ENCODE data around the gene CEP131.

DNA sequence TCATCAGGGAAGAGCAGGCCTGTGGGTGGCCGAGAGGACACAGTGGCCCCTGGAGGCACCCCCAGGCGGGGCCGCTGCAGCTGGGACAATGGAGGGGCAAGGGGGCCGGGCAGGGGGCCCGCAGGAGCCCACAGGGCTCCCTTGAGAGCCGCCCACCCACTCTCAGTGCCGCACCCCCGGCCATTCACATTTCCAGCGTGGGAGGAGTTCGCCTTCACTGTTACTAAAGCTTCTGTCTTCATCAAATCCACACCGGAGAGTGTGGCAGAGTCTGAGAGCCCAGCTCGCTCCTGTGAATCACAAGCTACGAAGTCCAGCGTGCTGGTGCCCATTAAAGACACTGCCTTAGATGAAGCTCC lies 78.4 kb downstream of the CEP131 start:
- TF ChIP-seq CTCF (IDR thresholded peaks at IDR 0.05): no peak
- TF ChIP-seq POLR2A (IDR thresholded peaks at IDR 0.05): no peak
